Uterus (tissue), 2 donors: ENCODE measurements around the gene USP7.

Experiments used
- CTCF ChIP-seq, 4 experiments: fragments of 200-600 bp in 2 of 4; fragments of 450-650 bp in 2 of 4; sonication (generic) in 2 of 4; IDR thresholded peaks; one replicate each; pipeline ENCODE4 v1.5.1; 2016 to 2019; ENCODE audit warnings: antibody characterized with exemption in 4 of 4, mild to moderate bottlenecking in 2 of 4, moderate library complexity in 1 of 4
- POLR2A ChIP-seq, 2 donors: fragments of 450-650 bp; IDR thresholded peaks; one replicate each; pipeline ENCODE4 v1.6.1; 2016; ENCODE audit warnings: antibody characterized with exemption in 2 of 2, mild to moderate bottlenecking in 1 of 2, moderate library complexity in 1 of 2

DNA sequence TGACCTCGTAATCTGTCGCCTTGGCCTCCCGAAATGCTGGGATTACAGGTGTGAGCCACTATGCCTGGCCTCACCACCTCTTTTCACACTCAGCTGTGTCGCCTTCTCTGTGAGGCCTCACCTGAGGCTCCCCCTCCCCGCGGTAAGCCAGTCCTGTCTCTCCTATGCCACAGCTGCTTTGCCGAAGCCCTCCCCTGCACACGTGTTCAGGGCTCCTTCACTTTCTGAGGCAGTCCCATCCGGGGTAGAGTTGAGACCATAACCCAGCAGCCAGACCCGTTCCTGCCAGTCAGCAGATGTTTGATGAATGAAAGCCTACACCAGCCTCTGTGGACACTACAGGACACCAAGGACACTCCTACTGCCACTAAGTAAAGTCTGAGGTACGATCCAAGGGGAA is 10.6 kb downstream of the USP7 start:
- TF ChIP-seq CTCF (IDR thresholded peaks at IDR 0.05) (no peak), POLR2A (IDR thresholded peaks at IDR 0.05) (no peak)
